ENCODE data around the gene DOLPP1.

GRCh38 chr9:129036241-129036922 lies 44.5 kb upstream of the DOLPP1 start, which contains the start of gene MIGA2:
- TF ChIP-seq CTCF (IDR thresholded peaks at IDR 0.05; ENCODE audit: low read depth, low read length) (no peak), EZH2phosphoT487 (IDR thresholded peaks at IDR 0.05; ENCODE audit: low read depth) (no peak)

Data from OCI-LY3 (cell line).